ENCODE measurements around the gene ETV6.
A peak's percentile ranks its signal among the peaks of the same experiment; 100 is the strongest.
"Not testable (repeated sequence)": the region's sequence is repeated elsewhere in the genome, so short reads cannot be mapped to it uniquely, and the experiment has no call there.

ETV6 gene

GRCh38 chr12:11649413-11650285 is at the start of gene ETV6:
Gene ETV6, plus strand, starts transcription at chr12:11649674. Its CDS starts 454 bp downstream, at chr12:11650128.
- DNase-seq (ENCODE audit: low read depth, low spot score) = peak; percentile 56

GRCh38 chr12:11600199-11600598 is 49.3 kb upstream of the ETV6 start:
- no peak for DNase-seq (ENCODE audit: low read depth, low spot score)

GRCh38 chr12:11601647-11602046 is 47.8 kb upstream of the ETV6 start:
- DNase-seq (ENCODE audit: low read depth, low spot score) = no peak

GRCh38 chr12:11607313-11608081 is 42.0 kb upstream of the ETV6 start:
- DNase-seq (ENCODE audit: low read depth, low spot score) = no peak

GRCh38 chr12:11609045-11609444 is 40.4 kb upstream of the ETV6 start:
- DNase-seq (ENCODE audit: low read depth, low spot score) = peak; percentile 95

- no peak for DNase-seq (ENCODE audit: low read depth, low spot score)
Observed at GRCh38 chr12:11615481-11615880, 34.0 kb upstream of the ETV6 start.

GRCh38 chr12:11618046-11618445 is 31.4 kb upstream of the ETV6 start:
- DNase-seq (ENCODE audit: low read depth, low spot score) = no peak

- no peak for DNase-seq (ENCODE audit: low read depth, low spot score)
Observed at GRCh38 chr12:11621797-11622423, 27.6 kb upstream of the ETV6 start.

GRCh38 chr12:11622876-11623281 is 26.6 kb upstream of the ETV6 start:
- no peak for DNase-seq (ENCODE audit: low read depth, low spot score)

GRCh38 chr12:11623382-11623781 is 26.1 kb upstream of the ETV6 start:
- DNase-seq (ENCODE audit: low read depth, low spot score) = no peak

- no peak for DNase-seq (ENCODE audit: low read depth, low spot score)
Observed at GRCh38 chr12:11624116-11624515, 25.4 kb upstream of the ETV6 start.

GRCh38 chr12:11627709-11628108 is 21.8 kb upstream of the ETV6 start:
- DNase-seq (ENCODE audit: low read depth, low spot score) = not testable (repeated sequence)

GRCh38 chr12:11628353-11628752 is 21.1 kb upstream of the ETV6 start:
- DNase-seq (ENCODE audit: low read depth, low spot score) = no peak

- no peak for DNase-seq (ENCODE audit: low read depth, low spot score)
Observed at GRCh38 chr12:11630046-11630706, 19.3 kb upstream of the ETV6 start.

- DNase-seq (ENCODE audit: low read depth, low spot score) = no peak
Observed at GRCh38 chr12:11631288-11631687, 18.2 kb upstream of the ETV6 start.

- DNase-seq (ENCODE audit: low read depth, low spot score) = not testable (repeated sequence)
Observed at GRCh38 chr12:11631881-11632280, 17.6 kb upstream of the ETV6 start.

- no peak for DNase-seq (ENCODE audit: low read depth, low spot score)
Observed at GRCh38 chr12:11633968-11634367, 15.5 kb upstream of the ETV6 start.

- DNase-seq (ENCODE audit: low read depth, low spot score) = no peak
Observed at GRCh38 chr12:11635341-11635740, 14.1 kb upstream of the ETV6 start.

GRCh38 chr12:11638315-11638916 is 11.1 kb upstream of the ETV6 start:
- no peak for DNase-seq (ENCODE audit: low read depth, low spot score)

- no peak for DNase-seq (ENCODE audit: low read depth, low spot score)
Observed at GRCh38 chr12:11639454-11639853, 10.0 kb upstream of the ETV6 start.

GRCh38 chr12:11641522-11641921 is 8.0 kb upstream of the ETV6 start:
- DNase-seq (ENCODE audit: low read depth, low spot score) = no peak

Data from iPS DF 19.7 (cell line).